Osteocyte (in vitro differentiated cells): Measurements from ENCODE around the gene CEP68. TPM values are rescaled to one million over a fixed set of nuclear protein-coding genes. Genes with fewer than 3 reads are reported as not detected.
A peak's percentile ranks its signal among the peaks of the same experiment; 100 is the strongest.

Experiments used
- DNase-seq: peaks from one replicate; pipeline ENCODE4 v3.0.0; 2021; ENCODE audit warnings: mixed read lengths; ENCODE audit not compliant: unreplicated experiment; ENCODE audit errors: extremely low spot score
- H3K27ac Mint-ChIP-seq: one replicate; pipeline ENCODE4 v1.8.0; 2021; ENCODE audit warnings: mild to moderate bottlenecking, mixed read lengths; ENCODE audit not compliant: unreplicated experiment
- H3K27me3 Mint-ChIP-seq: one replicate; pipeline ENCODE4 v1.8.0; 2021; ENCODE audit warnings: mixed read lengths; ENCODE audit not compliant: unreplicated experiment
- H3K36me3 Mint-ChIP-seq: one replicate; pipeline ENCODE4 v1.8.0; 2021; ENCODE audit warnings: mixed read lengths; ENCODE audit not compliant: unreplicated experiment
- H3K4me1 Mint-ChIP-seq: one replicate; pipeline ENCODE4 v1.8.0; 2021; ENCODE audit warnings: mixed read lengths; ENCODE audit not compliant: unreplicated experiment
- H3K4me3 Mint-ChIP-seq: one replicate; pipeline ENCODE4 v1.8.0; 2021; ENCODE audit warnings: mild to moderate bottlenecking, moderate library complexity, mixed read lengths; ENCODE audit not compliant: unreplicated experiment
- H3K9me3 Mint-ChIP-seq: one replicate; pipeline ENCODE4 v1.8.0; 2021; ENCODE audit warnings: mixed read lengths; ENCODE audit not compliant: unreplicated experiment
- CTCF ChIP-seq: fragments of 200-600 bp; sonication (generic); IDR thresholded peaks from 2 replicates; pipeline ENCODE4 v1.5.0; 2021; ENCODE audit warnings: antibody characterized with exemption, mild to moderate bottlenecking, moderate library complexity
- total RNA-seq: library from RNA; stranded (reverse); gene quantifications from 2 replicates; pipeline ENCODE4 v1.2.1, GENCODE V29; 2021

The CEP68 gene
- total RNA-seq, 1 donor from 2014 or later, result 20.7 TPM

GRCh38 chr2:65044097-65044735 is 12.0 kb upstream of the CEP68 start:
- Mint-ChIP-seq H3K9me3 (peaks cover 5% of the 10 kb centered on the region), H3K4me3 (no peak overlapping the region), H3K27ac (no peak overlapping the region)

GRCh38 chr2:65045651-65046050 is 10.6 kb upstream of the CEP68 start:
- H3K4me1 Mint-ChIP-seq, result peaks cover 38% of the 10 kb centered on the region
- DNase-seq, result peak; percentile 86

More at GRCh38 chr2:65044097-65044735, 12.0 kb upstream of the CEP68 start:
- TF ChIP-seq CTCF, result no peak
- DNase-seq, result no peak
- H3K27me3 Mint-ChIP-seq, result no peaks in the 10 kb centered on the region
- H3K36me3 Mint-ChIP-seq, result peaks cover 3% of the 10 kb centered on the region
- H3K4me1 Mint-ChIP-seq, result peaks cover 44% of the 10 kb centered on the region

GRCh38 chr2:65046633-65047407 is 9.4 kb upstream of the CEP68 start:
- no peak overlapping the region for H3K27ac Mint-ChIP-seq
- no peaks in the 10 kb centered on the region for H3K27me3 Mint-ChIP-seq
- TF ChIP-seq CTCF, result no peak
- H3K4me1 Mint-ChIP-seq, result peaks cover 36% of the 10 kb centered on the region
- no peak overlapping the region for H3K4me3 Mint-ChIP-seq
- DNase-seq, result no peak
- peaks cover 5% of the 10 kb centered on the region for H3K9me3 Mint-ChIP-seq
- peaks cover 3% of the 10 kb centered on the region for H3K36me3 Mint-ChIP-seq

More at GRCh38 chr2:65045651-65046050, 10.6 kb upstream of the CEP68 start:
- Mint-ChIP-seq H3K27me3 (no peaks in the 10 kb centered on the region), H3K27ac (peak overlapping the region; percentile 28), H3K9me3 (peaks cover 5% of the 10 kb centered on the region), H3K36me3 (peaks cover 3% of the 10 kb centered on the region), H3K4me3 (peak overlapping the region; percentile 50)
- no peak for TF ChIP-seq CTCF

- no peak for DNase-seq
- no peaks in the 10 kb centered on the region for H3K27me3 Mint-ChIP-seq
- H3K4me3 Mint-ChIP-seq, result no peak overlapping the region
- peaks cover 3% of the 10 kb centered on the region for H3K36me3 Mint-ChIP-seq
- TF ChIP-seq CTCF, result no peak
- H3K27ac Mint-ChIP-seq, result no peak overlapping the region
- H3K4me1 Mint-ChIP-seq, result peaks cover 23% of the 10 kb centered on the region
- H3K9me3 Mint-ChIP-seq, result peaks cover 5% of the 10 kb centered on the region
Measured at GRCh38 chr2:65049010-65049639, 7.1 kb upstream of the CEP68 start.

GRCh38 chr2:65050931-65051330 is 5.3 kb upstream of the CEP68 start:
- no peak for DNase-seq
- no peak for TF ChIP-seq CTCF
- Mint-ChIP-seq H3K9me3 (peaks cover 5% of the 10 kb centered on the region), H3K27me3 (no peaks in the 10 kb centered on the region), H3K4me3 (no peak overlapping the region), H3K36me3 (peaks cover 3% of the 10 kb centered on the region), H3K4me1 (peaks cover 6% of the 10 kb centered on the region), H3K27ac (no peak overlapping the region)
